ENCODE results near the gene SSBP2. TPM values are rescaled to one million over a fixed set of nuclear protein-coding genes. Genes with fewer than 3 reads are reported as not detected.

The SSBP2 gene
- total RNA-seq, 2 experiments from 2014 or later, result 13.1 to 21.5 TPM

- Mint-ChIP-seq H3K4me3 (peak overlapping the region; percentile 73), H3K4me1 (peaks cover 17% of the 10 kb centered on the region), H3K9me3 (ENCODE audit: low read depth) (no peaks in the 10 kb centered on the region), H3K27me3 (no peaks in the 10 kb centered on the region), H3K27ac (peak overlapping the region; percentile 87), H3K36me3 (peaks cover 8% of the 10 kb centered on the region)
- CTCF ChIA-PET, result interaction anchor here (1.3 to 1.7 kb wide), 4 partner anchors 13 to 77 kb away, joined by 4 to 8 read pairs (median 6); partner anchors contain the start of gene SSBP2
- ATAC-seq, result peak; percentile 89
- DNase-seq, result peak; percentile 63
Measured at GRCh38 chr5:81779125-81779915, 28.4 kb upstream of the SSBP2 start.

- ATAC-seq (no peak), DNase-seq (no peak)
- Mint-ChIP-seq H3K27me3 (no peaks in the 10 kb centered on the region), H3K4me1 (peaks cover 17% of the 10 kb centered on the region), H3K27ac (peak overlapping the region; percentile 87), H3K4me3 (peak overlapping the region; percentile 73), H3K9me3 (ENCODE audit: low read depth) (no peaks in the 10 kb centered on the region), H3K36me3 (peaks cover 8% of the 10 kb centered on the region)
- CTCF ChIA-PET, result interaction anchor here (1.3 to 1.5 kb wide), 3 partner anchors 28 to 78 kb away, joined by 4 to 8 read pairs (median 7); partner anchors contain the start of gene SSBP2
Measured at GRCh38 chr5:81778642-81779041, 27.7 kb upstream of the SSBP2 start.

- Mint-ChIP-seq H3K4me1 (peaks cover 17% of the 10 kb centered on the region), H3K27me3 (no peaks in the 10 kb centered on the region), H3K4me3 (no peak overlapping the region), H3K9me3 (ENCODE audit: low read depth) (no peaks in the 10 kb centered on the region), H3K36me3 (peaks cover 8% of the 10 kb centered on the region), H3K27ac (no peak overlapping the region)
- CTCF ChIA-PET, result no interaction called here
- ATAC-seq (no peak), DNase-seq (no peak)
Measured at GRCh38 chr5:81776258-81776657, 25.4 kb upstream of the SSBP2 start.

- Mint-ChIP-seq H3K4me1 (peaks cover 10% of the 10 kb centered on the region), H3K4me3 (no peak overlapping the region), H3K9me3 (ENCODE audit: low read depth) (no peaks in the 10 kb centered on the region), H3K27me3 (no peaks in the 10 kb centered on the region), H3K36me3 (peaks cover 6% of the 10 kb centered on the region), H3K27ac (no peak overlapping the region)
- DNase-seq (no peak), ATAC-seq (no peak)
- CTCF ChIA-PET, result no interaction called here
Measured at GRCh38 chr5:81774374-81774773, 23.5 kb upstream of the SSBP2 start.

GRCh38 chr5:81773574-81773973, 22.7 kb upstream of the SSBP2 start:
- DNase-seq (no peak), ATAC-seq (no peak)
- H3K4me3 Mint-ChIP-seq, result no peak overlapping the region
- H3K9me3 Mint-ChIP-seq (ENCODE audit: low read depth), result no peaks in the 10 kb centered on the region
- peaks cover 5% of the 10 kb centered on the region for H3K36me3 Mint-ChIP-seq
- CTCF ChIA-PET, result no interaction called here
- H3K27ac Mint-ChIP-seq, result no peak overlapping the region
- H3K4me1 Mint-ChIP-seq, result peaks cover 4% of the 10 kb centered on the region
- H3K27me3 Mint-ChIP-seq, result no peaks in the 10 kb centered on the region

- H3K27ac Mint-ChIP-seq, result no peak overlapping the region
- CTCF ChIA-PET, result no interaction called here
- H3K27me3 Mint-ChIP-seq, result no peaks in the 10 kb centered on the region
Measured at GRCh38 chr5:81773161-81773560, 22.3 kb upstream of the SSBP2 start.

GRCh38 chr5:81772488-81772887, 21.6 kb upstream of the SSBP2 start:
- CTCF ChIA-PET, result no interaction called here
- no peak for DNase-seq
- Mint-ChIP-seq H3K36me3 (no peaks in the 10 kb centered on the region), H3K4me1 (no peaks in the 10 kb centered on the region), H3K4me3 (no peak overlapping the region), H3K9me3 (ENCODE audit: low read depth) (no peaks in the 10 kb centered on the region), H3K27ac (no peak overlapping the region), H3K27me3 (no peaks in the 10 kb centered on the region)
- no peak for ATAC-seq

More at GRCh38 chr5:81773161-81773560, 22.3 kb upstream of the SSBP2 start:
- no peak for DNase-seq
- H3K4me1 Mint-ChIP-seq, result peaks cover under 1% of the 10 kb centered on the region
- no peaks in the 10 kb centered on the region for H3K9me3 Mint-ChIP-seq (ENCODE audit: low read depth)
- ATAC-seq, result no peak
- H3K36me3 Mint-ChIP-seq, result peaks cover 2% of the 10 kb centered on the region
- no peak overlapping the region for H3K4me3 Mint-ChIP-seq

- DNase-seq (no peak), ATAC-seq (peak; percentile 9)
- CTCF ChIA-PET, result interaction anchor here (0.9 kb wide), 1 partner anchor 10 kb away, joined by 3 read pairs; no protein-coding TSS in a partner anchor
- Mint-ChIP-seq H3K36me3 (no peaks in the 10 kb centered on the region), H3K9me3 (ENCODE audit: low read depth) (no peaks in the 10 kb centered on the region), H3K27ac (no peak overlapping the region), H3K4me1 (no peaks in the 10 kb centered on the region), H3K27me3 (no peaks in the 10 kb centered on the region), H3K4me3 (no peak overlapping the region)
Measured at GRCh38 chr5:81768935-81769452, 18.1 kb upstream of the SSBP2 start.

GRCh38 chr5:81767938-81768337, 17.0 kb upstream of the SSBP2 start:
- Mint-ChIP-seq H3K4me3 (no peak overlapping the region), H3K4me1 (no peaks in the 10 kb centered on the region), H3K27ac (no peak overlapping the region), H3K36me3 (no peaks in the 10 kb centered on the region), H3K9me3 (ENCODE audit: low read depth) (no peaks in the 10 kb centered on the region), H3K27me3 (no peaks in the 10 kb centered on the region)
- CTCF ChIA-PET, result interaction anchor here (1.1 kb wide), 1 partner anchor 77 kb away, joined by 3 read pairs; no protein-coding TSS in a partner anchor
- ATAC-seq (no peak), DNase-seq (no peak)

- CTCF ChIA-PET, result interaction anchor here (1.1 kb wide), 1 partner anchor 77 kb away, joined by 3 read pairs; no protein-coding TSS in a partner anchor
- DNase-seq (no peak), ATAC-seq (no peak)
- Mint-ChIP-seq H3K27me3 (peaks cover under 1% of the 10 kb centered on the region), H3K4me1 (no peaks in the 10 kb centered on the region), H3K9me3 (ENCODE audit: low read depth) (no peaks in the 10 kb centered on the region), H3K36me3 (no peaks in the 10 kb centered on the region), H3K4me3 (no peak overlapping the region), H3K27ac (no peak overlapping the region)
Measured at GRCh38 chr5:81767097-81767496, 16.2 kb upstream of the SSBP2 start.

GRCh38 chr5:81766611-81767010, 15.7 kb upstream of the SSBP2 start:
- no peak overlapping the region for H3K4me3 Mint-ChIP-seq
- no peak overlapping the region for H3K27ac Mint-ChIP-seq
- DNase-seq, result no peak
- no peaks in the 10 kb centered on the region for H3K4me1 Mint-ChIP-seq
- H3K27me3 Mint-ChIP-seq, result peaks cover 2% of the 10 kb centered on the region
- H3K36me3 Mint-ChIP-seq, result no peaks in the 10 kb centered on the region
- CTCF ChIA-PET, result interaction anchor here (0.7 kb wide), 1 partner anchor 70 kb away, joined by 3 read pairs; no protein-coding TSS in a partner anchor
- H3K9me3 Mint-ChIP-seq (ENCODE audit: low read depth), result no peaks in the 10 kb centered on the region
- no peak for ATAC-seq

GRCh38 chr5:81763294-81763928, 12.5 kb upstream of the SSBP2 start:
- CTCF ChIA-PET, result no interaction called here
- Mint-ChIP-seq H3K4me3 (no peak overlapping the region), H3K36me3 (no peaks in the 10 kb centered on the region), H3K9me3 (ENCODE audit: low read depth) (no peaks in the 10 kb centered on the region), H3K27me3 (peaks cover 7% of the 10 kb centered on the region), H3K4me1 (peaks cover 11% of the 10 kb centered on the region), H3K27ac (no peak overlapping the region)
- ATAC-seq, result no peak
- no peak for DNase-seq

GRCh38 chr5:81762853-81763252, 12.0 kb upstream of the SSBP2 start:
- no peaks in the 10 kb centered on the region for H3K36me3 Mint-ChIP-seq
- CTCF ChIA-PET, result no interaction called here
- H3K27ac Mint-ChIP-seq, result no peak overlapping the region
- peaks cover 11% of the 10 kb centered on the region for H3K4me1 Mint-ChIP-seq
- no peaks in the 10 kb centered on the region for H3K9me3 Mint-ChIP-seq (ENCODE audit: low read depth)
- H3K27me3 Mint-ChIP-seq, result peaks cover 8% of the 10 kb centered on the region
- DNase-seq, result no peak
- no peak for ATAC-seq
- H3K4me3 Mint-ChIP-seq, result no peak overlapping the region
